ENCODE measurements around the gene CLEC4D.

DNA sequence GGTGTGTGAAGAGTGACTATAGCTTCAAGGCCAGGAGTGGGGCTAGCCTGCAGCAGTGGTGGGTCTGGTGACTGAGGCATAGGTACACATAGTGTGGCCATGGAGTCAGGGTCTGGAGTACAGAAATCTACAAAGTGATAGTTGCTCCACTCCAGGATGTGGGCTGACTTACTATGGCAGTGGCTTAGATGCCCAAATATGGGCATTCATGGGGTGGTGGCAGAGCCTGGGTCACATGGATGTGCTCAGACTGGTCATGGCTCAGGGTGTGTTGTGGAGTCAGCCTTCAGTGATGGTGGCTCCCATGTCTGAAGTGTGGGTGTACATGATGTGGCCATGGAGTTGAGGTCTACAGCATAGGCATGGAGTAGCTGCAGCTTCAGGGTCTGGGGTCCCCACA lies 30.2 kb upstream of the CLEC4D start:
- TF ChIP-seq POLR2AphosphoS5 (IDR thresholded peaks at IDR 0.05; ENCODE audit: low read depth, low read length) (no peak), POLR2A (IDR thresholded peaks at IDR 0.05; ENCODE audit: low read depth, low read length) (no peak), TAF1 (IDR thresholded peaks at IDR 0.05; ENCODE audit: low read depth, low read length) (no peak), SPI1 (IDR thresholded peaks at IDR 0.05; ENCODE audit: low read depth, low read length) (no peak), PAX5 (IDR thresholded peaks at IDR 0.05; ENCODE audit: insufficient read depth, low read length, severe bottlenecking) (no peak)
